Occipital lobe (tissue), 2 donors: ENCODE data around the gene LTF. TPM values are rescaled to one million over a fixed set of nuclear protein-coding genes. Genes with fewer than 3 reads are reported as not detected.

ENCODE experiments used
- DNase-seq: peaks from one replicate; lab custom pipeline; 2025; lab: John Stamatoyannopoulos, UW
- total RNA-seq: library from RNA; depleted of rRNA; stranded (reverse); fragments of >200 nt; gene quantifications from one replicate; pipeline ENCODE4 v1.2.3, GENCODE V29; 2014

LTF gene
- total RNA-seq, 1 donor from 2014 or later: 3.6 TPM

DNA sequence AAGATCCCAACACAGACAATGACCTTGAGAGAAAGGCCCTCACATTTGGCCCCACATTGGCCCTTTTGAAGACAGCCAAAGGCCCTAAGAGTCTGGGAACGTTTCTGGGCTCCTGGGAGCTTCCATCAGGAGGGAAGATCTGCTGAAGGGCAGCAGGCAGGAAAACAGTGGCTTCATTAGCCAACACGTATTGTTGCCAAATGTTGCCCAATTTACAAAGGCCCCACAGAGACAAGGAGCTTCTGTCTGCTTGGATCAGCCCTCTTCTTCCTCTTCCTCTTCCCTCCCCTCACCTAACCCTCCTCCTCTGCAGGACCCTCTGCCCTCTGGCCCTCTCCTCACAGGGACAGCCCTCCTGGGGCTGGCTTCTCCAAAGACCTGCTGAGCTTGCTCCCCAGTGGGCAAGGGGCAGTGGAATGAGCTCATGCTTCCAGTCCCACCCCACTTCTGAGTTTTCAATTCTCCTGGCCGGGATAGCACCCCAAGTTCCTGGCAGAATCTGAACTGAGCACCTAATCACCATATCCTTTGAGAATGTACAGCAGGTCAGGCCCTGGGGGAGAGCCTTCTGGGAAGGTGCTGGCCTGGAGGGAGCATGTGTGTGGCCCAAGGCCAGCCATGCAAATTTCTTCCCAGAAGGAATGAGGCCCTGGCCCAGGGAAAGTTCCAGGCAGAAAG is 5.1 kb upstream of the LTF start:
- DNase-seq: no peak

DNA sequence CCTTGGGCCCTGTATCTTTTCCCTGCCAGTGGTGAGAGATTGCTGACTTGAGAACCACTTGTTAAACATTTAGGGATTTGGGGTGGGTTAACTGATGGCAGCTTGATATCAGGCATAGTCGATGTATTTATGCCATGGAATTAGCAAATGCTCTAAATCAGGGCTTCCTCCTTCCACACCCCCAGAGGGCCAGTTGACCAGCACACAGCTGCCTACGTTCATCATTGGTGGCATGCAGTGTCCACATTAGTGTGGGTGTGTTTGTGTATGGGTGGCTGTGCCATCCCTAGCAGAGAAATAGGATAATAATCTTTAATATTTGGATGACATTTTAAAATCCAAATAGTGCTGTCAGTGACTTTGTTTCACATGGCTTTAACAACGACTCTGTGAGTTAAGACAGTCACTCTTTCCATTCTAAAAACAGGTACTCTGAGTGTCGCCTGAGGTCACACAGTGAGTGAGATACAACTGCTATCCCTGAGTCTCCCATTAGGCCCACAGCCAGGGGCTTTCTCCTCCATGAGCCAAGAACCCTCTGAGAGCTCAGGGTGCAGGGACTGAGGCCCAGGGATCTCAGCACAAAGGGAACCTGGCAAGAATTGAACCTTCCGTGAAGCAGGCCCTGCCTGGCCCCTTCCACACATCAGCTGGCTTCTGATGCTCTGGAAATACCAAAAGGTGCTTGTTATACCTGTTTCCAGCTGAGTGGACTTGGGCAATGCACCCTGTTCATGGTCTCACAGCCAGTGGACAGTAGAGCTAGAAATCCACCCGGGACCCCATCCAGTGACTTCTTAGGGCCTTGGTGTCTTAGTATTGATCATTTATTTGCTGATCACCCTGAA is 4.3 kb upstream of the LTF start:
- no peak for DNase-seq

GRCh38 chr3:46467562-46467961 is 2.9 kb upstream of the LTF start:
- no peak for DNase-seq

- DNase-seq: no peak
Observed at GRCh38 chr3:46466871-46467403, 2.2 kb upstream of the LTF start.

GRCh38 chr3:46466273-46466672 is 1.6 kb upstream of the LTF start:
- no peak for DNase-seq

GRCh38 chr3:46465196-46465520 is 453 bp upstream of the LTF start:
- DNase-seq: no peak

DNA sequence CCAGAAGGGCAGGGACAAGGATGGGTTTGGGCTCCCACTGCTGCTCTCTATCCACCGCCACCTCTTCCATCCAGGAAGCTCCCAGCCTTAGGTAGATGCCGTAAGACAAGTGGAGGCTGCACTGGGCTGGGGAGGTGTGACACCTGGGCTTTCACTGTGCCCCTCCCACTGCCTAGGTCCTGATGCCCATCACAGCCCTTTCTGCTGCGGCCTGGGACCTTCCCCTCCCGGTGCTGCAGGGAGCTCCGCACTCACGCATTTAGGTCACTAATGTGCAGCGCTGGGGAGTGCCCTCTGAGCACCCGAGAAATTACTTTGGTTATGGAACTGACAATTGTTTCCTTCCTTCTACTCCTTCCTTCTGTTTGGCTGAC is 850 bp downstream of the LTF start:
- no peak for DNase-seq

DNA sequence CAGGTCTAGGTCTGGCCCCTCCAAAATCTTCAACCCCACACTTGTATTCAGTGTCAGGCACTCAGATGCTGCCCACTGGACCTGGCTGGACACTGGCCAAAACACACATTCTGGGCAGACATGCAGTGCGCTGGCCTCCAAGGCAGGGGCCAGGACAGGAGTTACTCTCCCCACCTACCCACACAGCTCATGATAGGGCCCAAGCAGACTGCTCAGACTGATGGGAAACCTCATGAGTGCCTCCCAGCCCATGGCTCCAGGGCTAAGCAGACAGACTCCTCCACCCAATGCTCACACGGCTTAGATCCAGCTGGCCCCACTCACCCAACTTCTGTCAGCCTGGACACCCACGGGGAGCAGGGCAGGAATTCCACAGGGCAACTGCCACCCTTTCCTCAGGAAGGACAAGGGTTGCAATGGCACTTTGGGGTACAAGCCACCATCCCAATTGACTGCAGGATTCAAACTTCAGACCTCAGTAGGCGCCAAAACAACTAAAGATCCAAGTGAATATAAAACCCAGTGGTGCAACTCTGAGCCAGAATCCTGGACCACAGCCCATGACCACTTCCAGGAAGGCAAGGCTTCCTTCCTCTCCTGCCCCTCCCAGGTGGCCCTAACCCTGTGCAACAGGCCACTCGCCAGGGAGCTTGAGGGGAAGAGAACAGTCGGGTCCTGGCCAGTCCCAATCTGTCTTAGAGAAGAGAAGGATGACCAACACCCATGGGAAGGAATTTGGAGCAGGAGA is 1.4 kb downstream of the LTF start:
- DNase-seq: no peak

GRCh38 chr3:46462511-46462910 is 2.2 kb downstream of the LTF start:
- DNase-seq: no peak

GRCh38 chr3:46462111-46462510 is 2.6 kb downstream of the LTF start:
- no peak for DNase-seq

DNA sequence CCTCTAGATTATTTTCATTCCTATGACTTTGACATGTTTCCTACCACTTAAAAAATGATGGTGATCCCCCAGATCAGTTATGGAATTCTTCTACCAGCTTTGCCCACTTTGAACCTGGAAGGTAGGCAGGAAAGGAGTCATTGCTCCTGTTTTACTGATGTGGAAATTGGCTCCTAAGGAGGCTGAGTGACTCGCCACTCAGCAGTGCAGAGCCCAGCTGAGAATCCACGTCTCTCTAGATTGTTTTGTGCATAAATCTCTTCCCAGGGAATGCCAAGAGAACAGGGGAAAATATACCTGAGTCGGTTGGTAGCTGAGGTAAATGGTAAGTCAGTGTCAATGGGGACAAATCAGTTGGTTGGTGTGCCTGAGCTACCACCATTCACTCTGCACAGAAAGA is 4.7 kb downstream of the LTF start:
- DNase-seq: no peak

DNA sequence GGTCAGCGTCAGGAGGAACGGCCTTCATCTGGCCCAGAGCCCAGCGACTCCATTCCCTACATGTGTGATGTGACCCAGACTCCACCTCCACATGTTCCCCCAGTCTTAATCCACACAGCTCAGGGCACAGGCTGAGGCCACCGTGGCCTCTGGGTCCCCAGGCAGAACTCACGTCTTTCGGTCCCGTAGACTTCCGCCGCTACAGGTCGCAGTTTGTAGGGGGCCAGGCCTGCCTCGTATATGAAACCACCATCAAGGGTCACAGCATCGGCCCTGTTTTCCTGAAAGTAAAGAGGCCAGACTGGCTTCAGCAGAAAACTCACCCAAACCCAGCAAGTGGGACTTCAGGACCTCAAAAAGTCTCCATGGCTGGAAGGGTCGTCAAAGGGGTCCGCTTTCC is 8.6 kb downstream of the LTF start:
- no peak for DNase-seq

GRCh38 chr3:46455231-46456115 is 9.2 kb downstream of the LTF start:
- no peak for DNase-seq

GRCh38 chr3:46454606-46455005 is 10.1 kb downstream of the LTF start:
- DNase-seq: no peak

- no peak for DNase-seq
Observed at GRCh38 chr3:46454209-46454595, 10.5 kb downstream of the LTF start.

GRCh38 chr3:46453526-46454208 is 11.0 kb downstream of the LTF start:
- DNase-seq: no peak

DNA sequence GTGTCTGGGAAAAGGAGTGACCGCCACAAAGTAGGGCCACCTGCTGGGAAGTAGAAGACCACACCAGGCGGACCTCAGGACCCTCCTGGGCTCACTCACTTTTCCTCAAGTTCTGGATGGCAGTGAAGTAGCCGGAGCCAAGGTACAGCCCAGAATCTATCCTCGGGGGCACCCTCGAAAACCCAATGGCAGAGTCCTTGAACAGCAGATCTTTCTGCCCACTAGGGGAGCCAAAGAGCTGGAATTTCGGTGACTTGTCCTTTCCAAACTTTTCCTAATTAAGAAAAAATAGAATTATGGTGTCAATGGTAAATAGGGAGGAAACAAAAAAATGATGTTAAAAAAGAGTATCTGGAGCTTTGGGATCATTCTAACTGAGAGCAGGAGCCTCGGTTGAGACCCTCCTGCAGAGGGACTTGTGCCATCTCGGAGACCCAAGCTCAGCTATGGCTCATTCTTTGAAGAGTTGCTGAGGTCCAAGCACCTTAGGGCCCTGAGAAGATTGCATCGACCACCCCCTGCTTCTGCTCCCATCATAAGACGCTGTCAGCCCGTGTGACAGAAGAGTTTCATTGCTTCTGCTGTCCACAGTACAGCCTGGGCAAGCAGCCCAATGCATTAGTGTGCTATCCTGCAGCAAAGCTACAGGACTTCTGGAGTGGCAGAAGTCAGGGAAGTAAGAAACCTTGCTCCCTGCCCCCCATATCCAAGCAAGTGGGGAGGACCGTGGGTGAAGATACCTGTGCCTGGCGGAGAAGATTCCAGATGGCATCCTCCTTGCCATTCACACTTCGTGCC is 14.8 kb downstream of the LTF start:
- DNase-seq: no peak

- DNase-seq: no peak
Observed at GRCh38 chr3:46448721-46449120, 16.0 kb downstream of the LTF start.

GRCh38 chr3:46447228-46447985 is 17.3 kb downstream of the LTF start:
- no peak for DNase-seq
